Progenitor cell of endocrine pancreas (in vitro differentiated cells): ENCODE results near the gene NRXN3. TPM values are rescaled to one million over a fixed set of nuclear protein-coding genes. Genes with fewer than 3 reads are reported as not detected.

Experiments
- DNase-seq: peaks from one replicate; pipeline ENCODE4 v3.0.0; 2021; ENCODE audit warnings: low spot score; ENCODE audit not compliant: unreplicated experiment
- H3K27ac Mint-ChIP-seq: 2 replicates; pipeline ENCODE4 v1.8.0; 2021; ENCODE audit warnings: mild to moderate bottlenecking, moderate library complexity, mixed read lengths
- H3K27me3 Mint-ChIP-seq: 2 replicates; pipeline ENCODE4 v1.8.0; 2021; ENCODE audit warnings: mixed read lengths
- H3K36me3 Mint-ChIP-seq: 2 replicates; pipeline ENCODE4 v1.8.0; 2022; ENCODE audit warnings: mixed read lengths; ENCODE audit not compliant: insufficient read depth
- H3K4me1 Mint-ChIP-seq: 2 replicates; pipeline ENCODE4 v1.8.0; 2021; ENCODE audit warnings: low read depth, mixed read lengths
- H3K4me3 Mint-ChIP-seq: 2 replicates; pipeline ENCODE4 v1.8.0; 2021; ENCODE audit warnings: low read depth, mild to moderate bottlenecking, moderate library complexity, mixed read lengths
- H3K9me3 Mint-ChIP-seq: 2 replicates; pipeline ENCODE4 v1.8.0; 2021; ENCODE audit warnings: low read depth, mixed read lengths
- CTCF ChIP-seq: fragments of 200-600 bp; sonication (generic); IDR thresholded peaks from one replicate; pipeline ENCODE4 v1.5.0; 2021; ENCODE audit warnings: antibody characterized with exemption, mild to moderate bottlenecking; ENCODE audit not compliant: unreplicated experiment
- total RNA-seq: library from RNA; stranded (reverse); gene quantifications from 2 replicates; pipeline ENCODE4 v1.2.1, GENCODE V29; 2021

NRXN3 gene
- total RNA-seq, 1 donor from 2014 or later = 22.1 TPM

GRCh38 chr14:79064214-79064613 lies 894.0 kb downstream of the NRXN3 start:
- no peaks in the 10 kb centered on the region for H3K27me3 Mint-ChIP-seq

GRCh38 chr14:79074510-79074909 lies 904.3 kb downstream of the NRXN3 start:
- H3K4me3 Mint-ChIP-seq = no peak overlapping the region
- H3K9me3 Mint-ChIP-seq = no peaks in the 10 kb centered on the region
- no peak for TF ChIP-seq CTCF
- DNase-seq = no peak
- no peaks in the 10 kb centered on the region for H3K36me3 Mint-ChIP-seq
- no peak overlapping the region for H3K27ac Mint-ChIP-seq
- peaks cover 28% of the 10 kb centered on the region for H3K4me1 Mint-ChIP-seq
- no peaks in the 10 kb centered on the region for H3K27me3 Mint-ChIP-seq

More at GRCh38 chr14:79064214-79064613, 894.0 kb downstream of the NRXN3 start:
- Mint-ChIP-seq H3K27ac (no peak overlapping the region), H3K9me3 (peaks cover 7% of the 10 kb centered on the region), H3K36me3 (no peaks in the 10 kb centered on the region), H3K4me3 (no peak overlapping the region), H3K4me1 (no peaks in the 10 kb centered on the region)
- DNase-seq = no peak
- no peak for TF ChIP-seq CTCF

- TF ChIP-seq CTCF = no peak
- H3K4me1 Mint-ChIP-seq = peaks cover 28% of the 10 kb centered on the region
- H3K27ac Mint-ChIP-seq = no peak overlapping the region
- H3K36me3 Mint-ChIP-seq = no peaks in the 10 kb centered on the region
- no peaks in the 10 kb centered on the region for H3K27me3 Mint-ChIP-seq
- no peak overlapping the region for H3K4me3 Mint-ChIP-seq
- no peak for DNase-seq
- no peaks in the 10 kb centered on the region for H3K9me3 Mint-ChIP-seq
Measured at GRCh38 chr14:79076428-79076827, 906.3 kb downstream of the NRXN3 start.

GRCh38 chr14:79077096-79077495 lies 906.9 kb downstream of the NRXN3 start:
- Mint-ChIP-seq H3K4me1 (peaks cover 28% of the 10 kb centered on the region), H3K36me3 (no peaks in the 10 kb centered on the region), H3K27me3 (no peaks in the 10 kb centered on the region), H3K4me3 (no peak overlapping the region), H3K9me3 (no peaks in the 10 kb centered on the region), H3K27ac (peak overlapping the region; percentile 33)
- no peak for DNase-seq
- no peak for TF ChIP-seq CTCF

GRCh38 chr14:79080040-79080439 lies 909.9 kb downstream of the NRXN3 start:
- no peaks in the 10 kb centered on the region for H3K27me3 Mint-ChIP-seq
- H3K9me3 Mint-ChIP-seq = no peaks in the 10 kb centered on the region
- H3K36me3 Mint-ChIP-seq = no peaks in the 10 kb centered on the region
- no peak overlapping the region for H3K27ac Mint-ChIP-seq
- DNase-seq = no peak
- TF ChIP-seq CTCF = no peak
- H3K4me1 Mint-ChIP-seq = peaks cover 25% of the 10 kb centered on the region
- no peak overlapping the region for H3K4me3 Mint-ChIP-seq
